Neutrophil (primary cell): ENCODE results near the gene TMEM151B.
"Not testable (repeated sequence)": the region's sequence is repeated elsewhere in the genome, so short reads cannot be mapped to it uniquely, and the experiment has no call there.

Experiments
- H3K27ac ChIP-seq: fragments of 200-600 bp; sonication (generic); 2 replicates; pipeline ENCODE4 v1.5.1; 2016; ENCODE audit warnings: mild to moderate bottlenecking, moderate library complexity
- H3K27me3 ChIP-seq: fragments of 200-600 bp; sonication (generic); 2 replicates; pipeline ENCODE4 v1.6.0; 2016; ENCODE audit warnings: mild to moderate bottlenecking
- H3K36me3 ChIP-seq: fragments of 200-600 bp; sonication (generic); 2 replicates; pipeline ENCODE4 v1.5.1; 2017
- H3K4me1 ChIP-seq, 2 experiments: fragments of 200-600 bp in 1 of 2; sonication (generic) in 1 of 2; 1 replicate in 1 of 2; 2 replicates in 1 of 2; pipeline versions ENCODE4 v1.5.1 to v1.6.1; 2013 to 2016; ENCODE audit warnings: low read depth in 1 of 2, low read length in 1 of 2, mild to moderate bottlenecking in 1 of 2, moderate library complexity in 1 of 2; ENCODE audit not compliant: control insufficient read depth in 1 of 2, insufficient read depth in 1 of 2
- H3K4me3 ChIP-seq, 2 experiments: fragments of 200-600 bp in 1 of 2; sonication (generic) in 1 of 2; 1 replicate in 1 of 2; 2 replicates in 1 of 2; pipeline ENCODE4 v1.5.1; 2013 to 2016; ENCODE audit warnings: low read depth in 1 of 2, low read length in 1 of 2, mild to moderate bottlenecking in 1 of 2, moderate library complexity in 1 of 2
- H3K9me3 ChIP-seq: fragments of 200-600 bp; sonication (generic); 2 replicates; pipeline ENCODE4 v1.5.1; 2016
- CTCF ChIP-seq: fragments of 200-600 bp; sonication (generic); IDR thresholded peaks from 2 replicates; pipeline ENCODE4 v1.5.1; 2016; ENCODE audit warnings: antibody characterized with exemption

The TMEM151B gene

GRCh38 chr6:44339763-44340625, 69.7 kb downstream of the TMEM151B start:
- Histone ChIP-seq H3K9me3 (no peaks in the 10 kb centered on the region), H3K36me3 (no peaks in the 10 kb centered on the region), H3K27me3 (peaks cover 57% of the 10 kb centered on the region), H3K4me3 (no peak overlapping the region), H3K4me1 (no peaks in the 10 kb centered on the region), H3K27ac (no peak overlapping the region)
- no peak for TF ChIP-seq CTCF

- Histone ChIP-seq H3K36me3 (no peaks in the 10 kb centered on the region), H3K27ac (no peak overlapping the region), H3K9me3 (no peaks in the 10 kb centered on the region), H3K4me3 (no peak overlapping the region), H3K27me3 (peaks cover 70% of the 10 kb centered on the region), H3K4me1 (no peaks in the 10 kb centered on the region)
- TF ChIP-seq CTCF, result no peak
These were observed 71.0 kb downstream of the TMEM151B start for GRCh38 chr6:44341095-44341890.

GRCh38 chr6:44342052-44342451, 71.8 kb downstream of the TMEM151B start:
- Histone ChIP-seq H3K4me3 (no peak overlapping the region), H3K9me3 (no peaks in the 10 kb centered on the region), H3K27me3 (peaks cover 77% of the 10 kb centered on the region), H3K27ac (no peak overlapping the region), H3K36me3 (no peaks in the 10 kb centered on the region), H3K4me1 (no peaks in the 10 kb centered on the region)
- no peak for TF ChIP-seq CTCF

- H3K27me3 ChIP-seq, result peaks cover 77% of the 10 kb centered on the region
- H3K4me3 ChIP-seq, result no peak within 1 kb of the TSS
- no peaks in the 10 kb centered on the region for H3K36me3 ChIP-seq
- H3K9me3 ChIP-seq, result no peaks in the 10 kb centered on the region
- H3K4me1 ChIP-seq, result no peaks in the 10 kb centered on the region
- H3K27ac ChIP-seq, result no peak within 1 kb of the TSS
- TF ChIP-seq CTCF, result no peak
These were observed 72.2 kb downstream of the TMEM151B start, which contains the start of gene SPATS1 for GRCh38 chr6:44342489-44342888. TSS of gene SPATS1 (plus strand) at chr6:44342650. CDS start at chr6:44343096, 446 bp downstream.

- not testable (repeated sequence) for H3K4me1 ChIP-seq, H3K27ac ChIP-seq, H3K36me3 ChIP-seq, H3K4me3 ChIP-seq, H3K9me3 ChIP-seq
- H3K27me3 ChIP-seq, result peaks cover 52% of the 10 kb centered on the region
These were observed 76.6 kb downstream of the TMEM151B start for GRCh38 chr6:44346818-44347217.
